ENCODE results near the gene CTNNA3. TPM values are rescaled to one million over a fixed set of nuclear protein-coding genes. Genes with fewer than 3 reads are reported as not detected.

Gene CTNNA3
- total and polyA plus RNA-seq, 7 donors = under 0.01 to 4.6 (median 2.4) TPM; not detected in 1

DNA sequence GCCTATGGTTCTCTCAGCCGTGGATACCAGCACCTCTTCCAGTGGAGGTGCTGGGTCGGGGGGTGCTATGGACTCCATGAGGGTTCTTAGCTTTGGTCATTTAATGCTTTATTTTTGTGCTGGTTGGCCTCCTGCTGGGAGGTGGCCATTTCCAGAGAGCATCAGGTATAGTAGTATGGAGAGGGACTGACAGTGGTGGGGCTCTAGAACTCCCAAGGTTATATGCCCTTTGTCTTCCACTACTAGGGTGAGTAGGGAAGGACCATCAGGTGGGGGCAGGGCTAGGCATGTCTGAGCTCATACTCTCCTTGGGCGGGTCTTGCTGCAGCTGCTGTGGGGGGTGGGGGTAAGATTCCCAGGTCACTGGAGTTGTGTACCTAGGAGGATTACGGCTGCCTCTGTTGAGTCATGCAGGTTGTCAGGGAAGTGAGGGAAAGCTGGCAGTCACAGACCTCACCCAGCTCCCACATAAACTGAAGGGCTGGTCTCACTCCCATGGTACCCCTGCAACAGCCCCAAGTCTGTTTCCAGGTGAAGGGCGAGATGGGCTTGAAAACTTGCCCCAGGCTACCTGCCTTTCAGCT lies 1533.3 kb downstream of the CTNNA3 start:
- TF ChIP-seq POLR2A (IDR thresholded peaks at IDR 0.05) (no peak), EP300 (IDR thresholded peaks at IDR 0.05) (no peak)
- TF ChIP-seq, protein P1, sequence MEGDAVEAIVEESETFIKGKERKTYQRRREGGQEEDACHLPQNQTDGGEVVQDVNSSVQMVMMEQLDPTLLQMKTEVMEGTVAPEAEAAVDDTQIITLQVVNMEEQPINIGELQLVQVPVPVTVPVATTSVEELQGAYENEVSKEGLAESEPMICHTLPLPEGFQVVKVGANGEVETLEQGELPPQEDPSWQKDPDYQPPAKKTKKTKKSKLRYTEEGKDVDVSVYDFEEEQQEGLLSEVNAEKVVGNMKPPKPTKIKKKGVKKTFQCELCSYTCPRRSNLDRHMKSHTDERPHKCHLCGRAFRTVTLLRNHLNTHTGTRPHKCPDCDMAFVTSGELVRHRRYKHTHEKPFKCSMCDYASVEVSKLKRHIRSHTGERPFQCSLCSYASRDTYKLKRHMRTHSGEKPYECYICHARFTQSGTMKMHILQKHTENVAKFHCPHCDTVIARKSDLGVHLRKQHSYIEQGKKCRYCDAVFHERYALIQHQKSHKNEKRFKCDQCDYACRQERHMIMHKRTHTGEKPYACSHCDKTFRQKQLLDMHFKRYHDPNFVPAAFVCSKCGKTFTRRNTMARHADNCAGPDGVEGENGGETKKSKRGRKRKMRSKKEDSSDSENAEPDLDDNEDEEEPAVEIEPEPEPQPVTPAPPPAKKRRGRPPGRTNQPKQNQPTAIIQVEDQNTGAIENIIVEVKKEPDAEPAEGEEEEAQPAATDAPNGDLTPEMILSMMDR (IDR thresholded peaks at IDR 0.05) = no peak
- Histone ChIP-seq H3K9me3 (no peaks in the 10 kb centered on the region), H3K27me3 (no peaks in the 10 kb centered on the region), H3K36me3 (no peaks in the 10 kb centered on the region), H3K27ac (no peak overlapping the region), H3K4me1 (no peaks in the 10 kb centered on the region), H3K4me3 (no peak overlapping the region)
- intact Hi-C loops (cut with DNase I) = no loop called here
- WGBS, 2 donors = 66 to 84% methylated on average over 5 of the region's 5 CpGs
- no peak for DNase-seq

DNA sequence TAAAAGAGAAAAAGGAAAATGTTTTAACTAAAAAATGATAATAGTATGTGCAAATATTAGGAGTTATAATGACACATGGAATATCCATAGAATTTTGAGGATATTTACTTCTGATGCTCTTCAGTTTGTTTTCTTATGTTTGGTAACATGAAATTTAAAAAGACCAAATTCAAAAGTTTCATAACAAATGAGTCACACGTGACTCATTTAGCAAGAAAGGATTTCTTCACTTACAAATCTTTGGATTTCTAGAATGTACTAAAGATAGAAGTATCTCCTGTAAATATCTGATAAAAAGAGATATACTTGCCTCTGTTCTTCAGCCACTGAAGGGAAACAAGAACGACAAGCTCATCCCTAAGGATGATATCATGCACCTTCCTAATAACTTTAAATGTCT lies 1544.6 kb downstream of the CTNNA3 start:
- intact Hi-C loops (cut with DNase I) = no loop called here
- Histone ChIP-seq H3K27me3 (no peaks in the 10 kb centered on the region), H3K36me3 (no peaks in the 10 kb centered on the region), H3K4me1 (no peaks in the 10 kb centered on the region), H3K9me3 (no peaks in the 10 kb centered on the region), H3K4me3 (no peak overlapping the region), H3K27ac (no peak overlapping the region)
- DNase-seq = no peak
- TF ChIP-seq POLR2A (IDR thresholded peaks at IDR 0.05) (no peak), EP300 (IDR thresholded peaks at IDR 0.05) (no peak), POLR2AphosphoS5 (IDR thresholded peaks at IDR 0.05) (no peak)
- TF ChIP-seq, protein P1 (IDR thresholded peaks at IDR 0.05) = no peak
- 68 to 74% methylated on average over 2 of the region's 2 CpGs for WGBS, 2 donors

DNA sequence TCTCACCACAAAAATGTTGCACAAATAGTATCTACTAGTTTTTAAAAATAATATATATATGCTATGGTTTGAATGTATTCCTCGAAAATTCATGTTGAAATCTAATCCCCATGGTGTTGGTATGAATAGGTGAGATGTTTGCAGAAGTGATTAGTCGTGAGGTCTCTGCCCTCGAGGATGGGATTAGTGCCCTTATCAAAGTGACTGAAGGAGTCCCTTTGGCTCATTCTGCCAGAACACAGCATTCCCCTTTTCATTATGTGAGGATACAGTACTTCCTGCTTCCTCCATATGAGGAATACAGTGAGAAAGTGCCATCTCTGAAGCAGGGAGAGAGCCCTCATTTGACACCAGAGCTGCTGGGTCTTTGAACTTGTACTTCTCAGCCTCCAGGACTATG lies 1547.7 kb downstream of the CTNNA3 start:
- intact Hi-C loops (cut with DNase I) = no loop called here
- H3K9me3 ChIP-seq = peaks cover 0 to 2% (median 0%) of the 10 kb centered on the region in 4 donors
- 69 to 80% methylated on average over 3 of the region's 3 CpGs for WGBS, 2 donors
- no peaks in the 10 kb centered on the region for H3K36me3 ChIP-seq
- no peak overlapping the region for H3K4me3 ChIP-seq
- H3K4me1 ChIP-seq = no peaks in the 10 kb centered on the region
- H3K27ac ChIP-seq = no peak overlapping the region
- no peak for DNase-seq
- no peaks in the 10 kb centered on the region for H3K27me3 ChIP-seq
- TF ChIP-seq, protein P1 (IDR thresholded peaks at IDR 0.05) = no peak
- no peak for TF ChIP-seq POLR2AphosphoS5 (IDR thresholded peaks at IDR 0.05)
- no peak for TF ChIP-seq EP300 (IDR thresholded peaks at IDR 0.05)
- no peak for TF ChIP-seq POLR2A (IDR thresholded peaks at IDR 0.05)

DNA sequence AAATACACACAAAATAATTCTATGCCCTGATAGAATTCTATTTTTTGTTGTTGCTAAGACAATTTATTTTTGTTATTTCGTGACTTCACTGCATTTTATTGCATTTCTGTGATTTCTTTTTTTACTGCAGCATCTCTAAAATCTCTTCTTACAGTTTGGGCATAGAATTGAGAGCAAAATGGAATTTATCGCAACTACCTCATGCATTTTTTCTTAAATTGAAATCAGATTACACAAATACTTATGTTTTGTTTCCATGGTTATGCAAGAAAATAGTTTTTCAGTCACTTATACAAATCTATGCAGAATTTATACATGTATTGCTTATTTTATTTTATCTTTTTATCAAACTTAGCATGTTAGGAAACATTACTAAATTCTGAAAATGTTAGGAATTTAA lies 1552.0 kb downstream of the CTNNA3 start:
- H3K27ac ChIP-seq = no peak overlapping the region
- TF ChIP-seq, protein P1 (IDR thresholded peaks at IDR 0.05) = no peak
- no peak for TF ChIP-seq POLR2A (IDR thresholded peaks at IDR 0.05)
- TF ChIP-seq EP300 (IDR thresholded peaks at IDR 0.05) = no peak
- no peak for TF ChIP-seq POLR2AphosphoS5 (IDR thresholded peaks at IDR 0.05)
- no peaks in the 10 kb centered on the region for H3K4me1 ChIP-seq
- no peak for DNase-seq
- no peak overlapping the region for H3K4me3 ChIP-seq
- no peaks in the 10 kb centered on the region for H3K36me3 ChIP-seq
- 73 to 82% methylated on average over 2 of the region's 2 CpGs for WGBS, 2 donors
- intact Hi-C loops (cut with DNase I) = no loop called here
- no peaks in the 10 kb centered on the region for H3K27me3 ChIP-seq
- H3K9me3 ChIP-seq = peaks cover 0 to 2% (median 0%) of the 10 kb centered on the region in 4 donors

DNA sequence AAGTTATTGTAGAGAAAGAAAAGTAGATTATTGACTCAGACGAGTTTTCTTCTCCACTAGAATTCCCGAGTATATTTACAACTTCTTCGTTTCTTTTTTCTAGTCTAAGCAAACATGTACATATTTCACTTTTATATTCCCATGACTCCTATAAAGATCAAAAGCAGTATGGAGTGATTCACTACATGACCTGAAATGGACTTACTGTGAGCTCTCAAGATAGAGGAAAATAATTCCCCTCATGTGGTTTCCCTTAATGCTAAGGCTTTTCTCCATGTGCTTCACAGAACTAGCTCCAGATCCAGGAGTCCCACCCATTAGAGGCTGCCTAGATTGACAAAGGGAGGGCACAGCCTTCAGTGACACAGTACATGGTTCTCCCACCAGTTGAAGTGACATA lies 1593.2 kb downstream of the CTNNA3 start:
- no peak for TF ChIP-seq POLR2AphosphoS5 (IDR thresholded peaks at IDR 0.05)
- no peak for TF ChIP-seq POLR2A (IDR thresholded peaks at IDR 0.05)
- no peak for TF ChIP-seq EP300 (IDR thresholded peaks at IDR 0.05)
- TF ChIP-seq, protein P1 (IDR thresholded peaks at IDR 0.05) = no peak
- Histone ChIP-seq H3K4me3 (no peak overlapping the region), H3K9me3 (no peaks in the 10 kb centered on the region), H3K36me3 (no peaks in the 10 kb centered on the region), H3K27ac (no peak overlapping the region), H3K27me3 (no peaks in the 10 kb centered on the region), H3K4me1 (peaks cover 0 to 6% (median 0%) of the 10 kb centered on the region in 4 donors)
- intact Hi-C loops (cut with DNase I) = no loop called here
- no peak for DNase-seq
- WGBS, 2 donors = 13 to 50% methylated on average over 3 of the region's 3 CpGs
